Bronchial epithelial cell (primary cell): ENCODE measurements around the gene RNF44. TPM values are rescaled to one million over a fixed set of nuclear protein-coding genes. Genes with fewer than 3 reads are reported as not detected.

Experiments used
- DNase-seq: peaks from one replicate; pipeline ENCODE4 v3.0.0-alpha.2; 2010; ENCODE audit warnings: low read depth
- FAIRE-seq: peaks from 2 replicates; lab custom pipeline; 2011; peaks lifted over from hg19 to GRCh38; lab: Jason Lieb, UNC
- H3K27me3 ChIP-seq: 2 replicates; pipeline ENCODE4 v1.5.1; 2011; ENCODE audit warnings: low read length; ENCODE audit not compliant: control insufficient read depth, insufficient read depth
- H3K36me3 ChIP-seq: 2 replicates; pipeline ENCODE4 v1.5.1; 2011; ENCODE audit warnings: low read length; ENCODE audit not compliant: control insufficient read depth, insufficient read depth
- H3K4me3 ChIP-seq: 2 replicates; pipeline ENCODE4 v1.5.1; 2011; ENCODE audit warnings: mild to moderate bottlenecking, low read depth, low read length, control low read depth
- CTCF ChIP-seq: IDR thresholded peaks from 2 replicates; pipeline ENCODE4 v1.5.1; 2011; ENCODE audit warnings: mild to moderate bottlenecking, moderate library complexity, low read length, control low read depth, inconsistent platforms; ENCODE audit not compliant: insufficient read depth, severe bottlenecking
- total RNA-seq: library from RNA; depleted of rRNA; stranded (reverse); fragments of >200 nt; gene quantifications from 2 replicates; pipeline ENCODE4 v1.2.1, GENCODE V29; 2014

Gene RNF44
- total RNA-seq, 1 donor from 2014 or later: 2.1 TPM

DNA sequence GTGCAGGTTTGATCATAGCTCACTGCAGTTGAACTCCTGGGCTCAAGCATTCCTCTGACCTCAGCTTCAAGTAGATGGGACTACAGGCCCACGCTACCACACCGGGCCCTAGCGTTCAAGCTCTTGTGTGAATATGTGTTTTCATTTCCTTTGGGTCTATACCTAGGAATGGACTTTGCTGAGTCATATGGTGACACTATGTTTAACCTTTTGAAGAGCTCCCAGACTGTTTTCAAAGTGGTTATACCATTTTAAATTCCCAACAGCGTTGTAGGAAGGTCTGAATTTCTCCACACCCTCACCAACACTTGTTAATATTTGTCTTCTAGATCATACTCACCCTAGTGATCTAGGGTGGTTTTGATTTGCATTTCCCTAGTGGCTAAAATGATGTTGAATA, 55.5 kb downstream of the RNF44 start:
- Histone ChIP-seq H3K4me3 (no peak overlapping the region), H3K27me3 (no peaks in the 10 kb centered on the region), H3K36me3 (peaks cover 5% of the 10 kb centered on the region)
- DNase-seq (peak; percentile 32), FAIRE-seq (no peak)
- no peak for TF ChIP-seq CTCF

Other genes with a start within 250 kb of the RNF44 start
- 54.2 and 70.2 TPM in 2 replicates for gene KIAA1191, start 175.6 kb downstream of the RNF44 start, total RNA-seq
- gene ARL10, start 171.9 kb downstream of the RNF44 start, total RNA-seq: 4.2 and 5.2 TPM in 2 replicates
- gene NOP16, start 148.8 kb downstream of the RNF44 start, total RNA-seq: 29.3 and 36.1 TPM in 2 replicates
- gene HIGD2A, start 148.7 kb downstream of the RNF44 start, total RNA-seq: 20.8 and 22.7 TPM in 2 replicates
- 241 and 381 TPM in 2 replicates for gene CLTB, start 120.9 kb downstream of the RNF44 start, total RNA-seq
- 34.8 and 46.9 TPM in 2 replicates for gene FAF2, start 89.0 kb downstream of the RNF44 start, total RNA-seq
- under 0.01 TPM in 2 replicates for gene CDHR2, start 11.9 kb upstream of the RNF44 start, total RNA-seq
- 1.6 and 2.8 TPM in 2 replicates for gene GPRIN1, start 72.8 kb upstream of the RNF44 start, total RNA-seq
- gene SNCB, start 93.1 kb upstream of the RNF44 start, total RNA-seq: not detected in 2 replicates
- gene EIF4E1B, start 93.3 kb upstream of the RNF44 start, total RNA-seq: not detected in 2 replicates
- gene TSPAN17, start 110.1 kb upstream of the RNF44 start, total RNA-seq: 46.3 and 55.9 TPM in 2 replicates